ENCODE measurements around the gene MAML1.
A peak's percentile ranks its signal among the peaks of the same experiment; 100 is the strongest.

Gene MAML1

DNA sequence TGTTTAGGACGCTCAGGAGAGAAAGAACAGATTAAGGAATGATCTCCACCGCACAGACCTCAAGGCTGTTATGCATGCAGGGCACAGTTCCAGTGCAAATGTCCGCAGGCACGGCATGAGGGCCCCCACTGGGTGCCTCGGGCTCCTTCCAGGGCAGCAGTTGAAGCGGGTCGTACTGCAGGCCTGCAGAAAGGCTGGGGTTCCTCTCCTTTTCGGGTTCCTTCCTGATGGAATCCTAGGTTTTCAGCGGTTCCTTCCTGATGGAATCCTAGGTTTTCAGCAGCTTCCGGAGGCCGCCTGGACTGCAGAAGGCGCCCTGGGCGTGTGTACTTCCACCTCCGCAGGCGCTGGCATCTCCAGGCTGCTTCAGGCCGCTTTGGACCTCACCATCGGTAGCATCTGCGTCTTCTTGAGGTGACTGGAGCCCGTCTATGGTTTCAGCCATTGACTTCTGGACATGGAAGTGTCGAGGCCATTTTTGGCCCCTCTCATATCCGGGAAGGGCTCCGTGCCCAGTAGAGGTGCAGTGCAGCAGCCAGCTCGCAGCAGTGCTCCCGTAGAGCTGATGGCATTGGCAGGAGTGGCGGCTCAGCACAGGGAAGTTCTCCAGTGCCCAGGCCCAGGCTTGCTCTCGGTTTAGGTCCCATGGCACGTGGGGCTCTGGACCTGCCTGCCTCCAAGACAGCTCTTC, 79.7 kb downstream of the MAML1 start:
- DNase-seq, result no peak

DNA sequence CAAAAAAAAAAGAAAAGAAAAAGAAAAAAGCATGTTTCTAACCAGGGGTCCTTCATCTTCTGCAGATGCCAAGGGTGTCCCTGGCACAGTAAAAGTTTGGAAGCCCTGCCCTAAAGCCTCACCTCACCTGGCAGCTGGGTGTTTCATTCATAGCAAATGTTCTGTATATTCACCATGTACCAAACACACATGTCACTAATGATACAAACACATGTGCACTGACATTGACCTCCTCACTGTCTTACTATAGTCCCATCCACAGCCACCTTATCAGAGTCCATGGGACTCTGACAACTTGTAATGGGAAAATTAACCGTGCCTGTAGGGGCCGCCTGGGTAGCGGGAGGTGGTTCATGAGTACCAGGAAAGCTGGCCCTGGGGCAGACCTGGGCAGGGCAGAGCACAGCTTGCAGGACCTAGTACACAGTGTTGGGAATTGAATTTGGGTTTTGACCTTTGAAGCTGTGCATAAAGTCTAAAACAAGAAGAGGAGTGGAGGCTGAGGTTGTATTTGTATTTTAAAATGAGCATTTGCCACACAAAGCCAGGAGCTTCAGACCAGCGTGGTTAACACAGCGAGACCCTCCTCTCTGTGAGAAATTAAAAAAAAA, 80.5 kb downstream of the MAML1 start:
- no peak for DNase-seq

GRCh38 chr5:179814090-179814489, 81.5 kb downstream of the MAML1 start:
- DNase-seq, result no peak

- no peak for DNase-seq
Measured at GRCh38 chr5:179815491-179816249, 83.0 kb downstream of the MAML1 start.

DNA sequence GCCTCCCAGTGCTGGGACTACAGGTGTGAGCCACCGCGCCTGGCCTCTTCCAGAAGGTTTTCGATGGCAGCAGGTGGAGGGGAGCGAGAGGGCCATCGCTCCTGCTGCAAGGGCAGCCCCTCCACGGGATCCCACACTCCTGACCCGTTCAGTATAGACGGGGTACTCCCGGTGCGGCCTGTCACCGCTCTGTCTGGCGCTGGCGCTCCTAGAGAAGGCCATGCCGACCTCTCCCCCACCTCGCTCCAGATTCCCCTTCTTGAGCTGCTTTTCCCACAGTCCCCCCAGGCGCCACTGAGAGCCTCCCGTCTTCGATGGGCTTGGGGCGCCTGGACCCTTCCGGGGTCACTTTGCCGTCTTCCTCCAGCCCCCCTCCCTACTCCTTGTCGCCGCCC, 83.8 kb downstream of the MAML1 start:
- DNase-seq, result no peak

GRCh38 chr5:179816796-179817469, 84.3 kb downstream of the MAML1 start:
- DNase-seq, result no peak

DNA sequence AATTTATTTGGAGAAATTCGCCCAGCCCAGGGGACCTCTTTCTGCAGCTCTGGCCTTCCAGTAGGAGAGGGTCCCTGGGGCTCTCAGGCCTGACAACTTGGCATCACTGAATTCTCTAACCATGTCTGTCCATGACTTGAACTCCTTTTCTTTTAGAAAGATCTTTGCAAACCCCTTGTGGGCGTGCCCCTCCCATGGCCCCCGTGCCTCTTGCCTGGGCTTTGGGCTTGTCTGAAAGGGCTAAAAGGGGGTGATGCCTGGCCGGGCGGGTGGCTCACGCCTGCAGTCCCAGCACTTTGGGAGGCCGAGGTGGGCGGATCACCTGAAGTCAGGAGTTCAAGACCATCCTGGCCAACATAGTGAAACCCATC, 84.8 kb downstream of the MAML1 start:
- no peak for DNase-seq

GRCh38 chr5:179817890-179818745, 85.5 kb downstream of the MAML1 start:
- no peak for DNase-seq

DNA sequence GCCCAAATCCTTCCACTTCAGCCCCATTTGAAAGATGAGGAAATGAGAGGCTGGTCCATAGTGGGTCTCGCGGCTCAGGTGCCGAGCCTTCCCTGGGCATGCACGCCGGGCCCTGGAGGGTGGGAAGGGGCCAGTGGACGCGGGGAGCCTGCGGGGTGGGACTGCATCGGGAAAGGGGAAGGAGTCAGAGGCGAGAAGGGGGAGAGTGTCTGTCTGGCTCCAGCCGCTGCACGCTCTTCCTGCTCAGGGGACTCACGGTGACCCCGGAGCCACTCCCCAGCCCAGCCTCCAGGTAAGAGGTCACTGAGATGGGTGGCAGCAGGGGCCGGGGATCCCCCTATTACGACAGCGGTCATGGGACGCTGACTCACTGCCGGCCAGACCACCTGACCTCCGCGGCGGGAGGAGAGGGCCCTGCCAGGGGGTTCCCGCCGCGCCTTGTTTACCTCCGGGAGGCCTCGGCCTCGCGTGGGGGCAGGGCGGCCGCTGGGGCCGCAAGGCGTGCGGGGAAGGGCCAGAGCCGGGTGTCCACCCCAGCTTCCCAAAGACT, 86.2 kb downstream of the MAML1 start:
- DNase-seq, result peak; percentile 91

GRCh38 chr5:179819296-179820126, 86.9 kb downstream of the MAML1 start:
- peak; percentile 70 for DNase-seq

DNA sequence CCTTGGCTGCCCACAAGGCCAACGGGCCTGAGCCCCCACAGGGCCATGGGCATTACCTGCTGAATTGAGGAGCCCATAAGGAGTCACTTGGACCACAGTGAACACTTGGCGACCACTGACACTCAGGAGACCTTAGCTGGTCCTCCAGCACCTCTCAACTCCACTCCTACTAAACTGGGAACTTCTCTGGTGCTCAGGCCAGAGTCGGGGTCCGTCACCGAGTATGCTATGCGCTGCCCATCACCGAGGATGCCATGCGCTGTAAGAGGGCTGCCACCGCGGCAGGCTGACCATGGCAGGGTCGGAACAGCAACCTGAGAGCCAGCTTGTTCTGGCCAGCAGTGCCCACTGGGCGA, 87.5 kb downstream of the MAML1 start:
- peak; percentile 42 for DNase-seq

- DNase-seq, result peak; percentile 90
Measured at GRCh38 chr5:179820483-179821297, 88.1 kb downstream of the MAML1 start, which contains the start of gene SQSTM1. Gene SQSTM1, plus strand, starts transcription at chr5:179820905. Its CDS starts 32 bp downstream, at chr5:179820937.

- DNase-seq, result peak; percentile 88
Measured at GRCh38 chr5:179821298-179822058, 88.9 kb downstream of the MAML1 start.

- no peak for DNase-seq
Measured at GRCh38 chr5:179822059-179822432, 89.4 kb downstream of the MAML1 start.

- DNase-seq, result no peak
Measured at GRCh38 chr5:179822444-179822990, 89.9 kb downstream of the MAML1 start.

- no peak for DNase-seq
Measured at GRCh38 chr5:179823937-179824744, 91.5 kb downstream of the MAML1 start.

DNA sequence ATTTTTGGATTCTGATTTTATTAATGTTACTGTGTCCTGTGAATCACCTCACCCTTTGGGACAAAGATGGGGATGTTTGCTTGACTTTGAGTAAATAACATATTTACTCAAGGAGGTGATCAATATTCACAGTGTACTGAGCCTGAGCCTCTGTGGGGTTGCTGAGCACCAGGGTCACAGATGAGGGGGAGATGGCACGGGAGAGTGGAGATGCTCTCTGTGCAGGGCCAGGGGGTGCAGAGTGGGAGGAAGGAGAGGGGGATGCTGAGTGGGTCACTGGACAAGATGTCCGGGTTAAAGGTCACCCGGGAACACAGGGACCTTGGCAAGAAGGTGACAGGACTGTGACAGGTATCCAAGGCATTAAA, 92.1 kb downstream of the MAML1 start:
- DNase-seq, result no peak

DNA sequence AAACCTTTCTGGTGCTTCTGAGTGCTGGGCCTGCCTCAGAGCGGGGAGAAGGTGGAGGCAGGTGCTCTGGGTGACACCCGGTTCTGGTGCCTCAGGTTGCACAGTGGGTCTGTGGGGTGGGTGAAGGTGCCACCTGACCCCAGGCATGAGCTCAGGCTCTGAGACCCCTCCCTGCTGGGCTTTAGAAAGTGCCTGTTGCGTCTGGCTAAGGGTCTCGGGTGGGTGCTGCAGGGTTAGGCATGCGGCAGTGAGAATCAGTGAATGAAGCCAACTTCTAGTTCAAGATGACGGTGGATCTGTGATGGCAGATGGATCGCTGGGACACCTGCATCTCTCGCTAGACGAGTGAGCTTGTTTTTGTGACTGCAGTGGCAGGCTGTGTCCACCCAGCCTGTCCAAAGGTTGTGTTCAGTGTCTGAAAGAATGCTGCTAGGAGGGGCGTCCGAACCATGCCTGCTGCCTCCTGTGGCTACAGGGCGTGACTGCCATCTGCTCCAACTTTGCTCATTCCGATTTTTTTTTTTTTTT, 93.1 kb downstream of the MAML1 start:
- DNase-seq, result no peak
